ENCODE data around the gene EFCAB3. TPM values are rescaled to one million over a fixed set of nuclear protein-coding genes. Genes with fewer than 3 reads are reported as not detected.
"Not testable (repeated sequence)": the region's sequence is repeated elsewhere in the genome, so short reads cannot be mapped to it uniquely, and the experiment has no call there.

EFCAB3 gene
- total and polyA plus RNA-seq, 9 donors, result 0.13 to 0.16 (median 0.14) TPM; not detected in 4

GRCh38 chr17:62456016-62456415 is 75.7 kb downstream of the EFCAB3 start:
- no peaks in the 10 kb centered on the region for H3K27me3 ChIP-seq (ENCODE audit: control insufficient read depth, insufficient read depth, low read length)
- H3K36me3 ChIP-seq (ENCODE audit: control insufficient read depth, insufficient read depth, low read length), result no peaks in the 10 kb centered on the region
- no peak for DNase-seq
- H3K4me3 ChIP-seq (ENCODE audit: low read length), result no peak overlapping the region
- H3K4me1 ChIP-seq (ENCODE audit: control insufficient read depth, insufficient read depth, low read length), result no peaks in the 10 kb centered on the region
- no CpG with 5 or more reads among the region's 7 CpGs for WGBS (ENCODE audit: insufficient coverage)
- H3K9me3 ChIP-seq (replicated peaks; ENCODE audit: control insufficient read depth, low read depth, low read length), result no peaks in the 10 kb centered on the region
- no peak overlapping the region for H3K27ac ChIP-seq (ENCODE audit: low read length)

DNA sequence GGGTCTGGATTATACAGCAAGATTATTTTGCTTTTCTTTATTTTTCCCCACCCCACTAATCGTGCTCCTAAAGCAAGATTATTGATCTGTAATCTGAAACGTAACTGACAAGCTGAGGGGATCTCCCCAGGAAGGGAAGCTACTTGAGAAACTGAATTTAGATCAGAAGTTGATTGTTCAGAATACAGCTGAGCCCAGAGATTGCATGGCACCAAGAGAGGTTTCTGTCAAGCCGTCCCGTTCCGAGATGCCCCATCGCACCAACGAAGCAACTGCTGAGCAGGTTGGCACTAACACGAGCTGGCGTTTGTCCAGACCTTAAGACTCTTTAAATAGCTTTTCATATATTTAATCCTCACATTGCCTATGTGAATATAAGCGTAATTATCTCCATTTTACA is 78.1 kb downstream of the EFCAB3 start:
- not testable (repeated sequence) for H3K9me3 ChIP-seq (replicated peaks; ENCODE audit: control insufficient read depth, low read depth, low read length); H3K4me3 ChIP-seq (ENCODE audit: low read length); H3K27ac ChIP-seq (ENCODE audit: low read length); H3K36me3 ChIP-seq (ENCODE audit: control insufficient read depth, insufficient read depth, low read length); H3K4me1 ChIP-seq (ENCODE audit: control insufficient read depth, insufficient read depth, low read length); DNase-seq; H3K27me3 ChIP-seq (ENCODE audit: control insufficient read depth, insufficient read depth, low read length)
- no CpG with 5 or more reads among the region's 10 CpGs for WGBS (ENCODE audit: insufficient coverage)

DNA sequence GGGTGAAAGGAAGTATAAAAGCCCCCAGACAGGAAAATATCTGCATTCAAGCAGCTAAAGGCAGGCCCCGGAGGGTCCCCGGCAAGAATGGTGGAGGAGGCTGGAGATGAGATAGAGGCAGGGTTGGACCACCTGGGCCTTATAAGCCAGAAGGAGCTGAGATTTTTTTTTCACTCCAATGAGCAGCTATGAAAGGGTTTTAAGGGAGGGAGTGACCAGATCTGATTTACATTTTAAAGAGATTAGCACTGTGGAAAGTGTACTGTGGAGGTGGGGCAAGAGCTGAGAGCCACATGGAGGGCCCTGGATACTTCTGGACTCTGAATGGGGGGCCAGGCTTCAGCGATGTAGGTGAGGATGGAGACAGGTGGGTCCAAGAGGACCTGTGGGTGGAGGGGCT is 84.1 kb downstream of the EFCAB3 start:
- DNase-seq; H3K4me3 ChIP-seq (ENCODE audit: low read length): not testable (repeated sequence)
- WGBS (ENCODE audit: insufficient coverage), result 82% methylated on average over 2 of the region's 3 CpGs

GRCh38 chr17:62465271-62465670 is 84.9 kb downstream of the EFCAB3 start:
- not testable (repeated sequence) for H3K27me3 ChIP-seq (ENCODE audit: control insufficient read depth, insufficient read depth, low read length); H3K4me3 ChIP-seq (ENCODE audit: low read length); H3K27ac ChIP-seq (ENCODE audit: low read length); DNase-seq; H3K36me3 ChIP-seq (ENCODE audit: control insufficient read depth, insufficient read depth, low read length); H3K4me1 ChIP-seq (ENCODE audit: control insufficient read depth, insufficient read depth, low read length); H3K9me3 ChIP-seq (replicated peaks; ENCODE audit: control insufficient read depth, low read depth, low read length)
- WGBS (ENCODE audit: insufficient coverage), result 94% methylated on average over 2 of the region's 7 CpGs

More for the DNA sequence above, 84.1 kb downstream of the EFCAB3 start:
- not testable (repeated sequence) for H3K36me3 ChIP-seq (ENCODE audit: control insufficient read depth, insufficient read depth, low read length); H3K27me3 ChIP-seq (ENCODE audit: control insufficient read depth, insufficient read depth, low read length); H3K27ac ChIP-seq (ENCODE audit: low read length); H3K9me3 ChIP-seq (replicated peaks; ENCODE audit: control insufficient read depth, low read depth, low read length); H3K4me1 ChIP-seq (ENCODE audit: control insufficient read depth, insufficient read depth, low read length)

Other genes starting within 250 kb of the EFCAB3 start
- 21.5 TPM for gene METTL2A, start 43.3 kb downstream of the EFCAB3 start, total RNA-seq
- gene METTL2A, start 43.3 kb downstream of the EFCAB3 start, polyA plus RNA-seq (ENCODE audit: insufficient read depth in 1 of 8, insufficient read length in 8 of 8, low replicate concordance in 1 of 8), result 10 to 100 TPM; 15.6 to 18.1 (median 17.3) TPM
- 43.8 TPM for gene TLK2, start 98.3 kb downstream of the EFCAB3 start, total RNA-seq
- gene TLK2, start 98.3 kb downstream of the EFCAB3 start, polyA plus RNA-seq (ENCODE audit: insufficient read depth in 1 of 8, insufficient read length in 8 of 8, low replicate concordance in 1 of 8), result 10 to 100 TPM; 36.8 to 51.8 (median 43.3) TPM
- gene MRC2, start 247.1 kb downstream of the EFCAB3 start, total RNA-seq, result 136 TPM
- 100 to 1,000 TPM; 115 to 206 (median 169) TPM for gene MRC2, start 247.1 kb downstream of the EFCAB3 start, polyA plus RNA-seq (ENCODE audit: insufficient read depth in 1 of 8, insufficient read length in 8 of 8, low replicate concordance in 1 of 8)

Data from muscle of leg (tissue), 11 donors.